ENCODE results near the gene SRMS. TPM values are rescaled to one million over a fixed set of nuclear protein-coding genes. Genes with fewer than 3 reads are reported as not detected.

Gene SRMS
- total and polyA plus RNA-seq, 11 donors, result not detected

DNA sequence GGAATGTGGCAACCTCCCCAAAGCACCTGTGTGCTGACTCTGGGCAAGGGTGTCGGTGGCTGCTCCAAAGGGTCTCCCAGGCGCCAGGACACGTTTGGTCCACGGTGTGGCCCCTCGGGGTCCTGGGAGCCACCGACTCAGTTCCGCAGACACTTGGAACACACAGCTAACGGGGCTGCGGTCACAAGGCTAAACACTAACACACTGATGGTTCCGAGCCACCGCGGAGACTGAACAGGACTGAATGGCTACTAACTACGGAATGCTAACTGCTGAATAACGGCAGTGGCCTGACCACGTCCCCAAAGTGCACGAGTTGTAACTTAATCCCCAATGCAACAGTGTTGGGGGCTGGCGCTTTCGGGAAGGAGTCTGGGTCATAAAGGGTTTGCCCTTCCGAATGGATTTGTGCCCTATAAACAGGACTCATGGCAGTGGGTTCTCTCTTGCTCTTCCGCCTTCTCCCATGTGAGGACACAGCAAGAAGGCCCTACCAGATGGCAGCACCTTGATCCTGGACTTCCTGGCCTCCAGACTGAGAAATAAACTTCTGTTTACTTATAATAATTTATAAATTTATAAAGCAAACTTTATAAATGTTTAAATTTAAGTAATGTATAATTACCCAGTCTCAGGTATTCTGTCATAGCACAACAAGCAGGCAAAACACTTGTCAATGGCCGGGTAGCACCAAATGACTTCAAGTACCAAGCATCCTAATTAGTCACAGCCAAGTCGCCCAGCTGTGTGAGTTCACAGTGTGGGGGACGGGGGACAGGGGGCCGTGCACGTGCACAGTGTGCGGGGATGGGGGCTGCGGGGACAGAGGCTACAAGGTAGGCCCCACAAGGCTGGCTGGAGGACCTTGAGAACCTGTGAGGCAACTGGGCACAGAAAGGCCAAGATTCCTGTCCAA, 46.4 kb downstream of the SRMS start:
- intact Hi-C loops (cut with DNase I), result no loop called here
- H3K27ac ChIP-seq, result peak overlapping the region; percentile 30 to 100 (median 92)
- H3K27me3 ChIP-seq, result peaks cover 0 to 41% (median 18%) of the 10 kb centered on the region in 9 donors

GRCh38 chr20:63500151-63500901, 47.2 kb downstream of the SRMS start:
- DNase-seq (peak; percentile 59 to 77 (median 63)), ATAC-seq (peak; percentile 16 to 60 (median 39))
- peak; percentile 15 to 39 for TF ChIP-seq POLR2A (IDR thresholded peaks at IDR 0.05)
- TF ChIP-seq, protein P1, sequence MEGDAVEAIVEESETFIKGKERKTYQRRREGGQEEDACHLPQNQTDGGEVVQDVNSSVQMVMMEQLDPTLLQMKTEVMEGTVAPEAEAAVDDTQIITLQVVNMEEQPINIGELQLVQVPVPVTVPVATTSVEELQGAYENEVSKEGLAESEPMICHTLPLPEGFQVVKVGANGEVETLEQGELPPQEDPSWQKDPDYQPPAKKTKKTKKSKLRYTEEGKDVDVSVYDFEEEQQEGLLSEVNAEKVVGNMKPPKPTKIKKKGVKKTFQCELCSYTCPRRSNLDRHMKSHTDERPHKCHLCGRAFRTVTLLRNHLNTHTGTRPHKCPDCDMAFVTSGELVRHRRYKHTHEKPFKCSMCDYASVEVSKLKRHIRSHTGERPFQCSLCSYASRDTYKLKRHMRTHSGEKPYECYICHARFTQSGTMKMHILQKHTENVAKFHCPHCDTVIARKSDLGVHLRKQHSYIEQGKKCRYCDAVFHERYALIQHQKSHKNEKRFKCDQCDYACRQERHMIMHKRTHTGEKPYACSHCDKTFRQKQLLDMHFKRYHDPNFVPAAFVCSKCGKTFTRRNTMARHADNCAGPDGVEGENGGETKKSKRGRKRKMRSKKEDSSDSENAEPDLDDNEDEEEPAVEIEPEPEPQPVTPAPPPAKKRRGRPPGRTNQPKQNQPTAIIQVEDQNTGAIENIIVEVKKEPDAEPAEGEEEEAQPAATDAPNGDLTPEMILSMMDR (IDR thresholded peaks at IDR 0.05), result no peak
- Histone ChIP-seq H3K4me3 (peak overlapping the region in 2 of 12 donors; percentile 0 to 26), H3K27me3 (peaks cover 0 to 41% (median 18%) of the 10 kb centered on the region in 9 donors), H3K27ac (peak overlapping the region; percentile 31 to 100 (median 92)), H3K9me3 (peaks cover 0 to 14% (median under 1%) of the 10 kb centered on the region in 12 donors), H3K36me3 (peaks cover 0 to 7% (median 0%) of the 10 kb centered on the region in 9 donors), H3K4me1 (peaks cover 2 to 63% (median 28%) of the 10 kb centered on the region in 12 donors)
- WGBS, 4 donors, result 44 to 47% (median 45%) methylated on average over 8 to 24 of the region's 24 CpGs
- intact Hi-C loops (cut with DNase I), result no loop called here

More for the DNA sequence above, 46.4 kb downstream of the SRMS start:
- no peak overlapping the region for H3K4me3 ChIP-seq
- no peak for ATAC-seq
- no peak for TF ChIP-seq POLR2A (IDR thresholded peaks at IDR 0.05)
- TF ChIP-seq, protein P1 (IDR thresholded peaks at IDR 0.05), result no peak
- H3K36me3 ChIP-seq, result no peaks in the 10 kb centered on the region
- DNase-seq, result peak in 4 of 5 donors; percentile 14 to 51 (median 24)
- peaks cover 2 to 55% (median 20%) of the 10 kb centered on the region in 12 donors for H3K4me1 ChIP-seq
- peaks cover 0 to 19% (median 3%) of the 10 kb centered on the region in 12 donors for H3K9me3 ChIP-seq
- 59 to 68% (median 67%) methylated on average over 24 to 27 of the region's 27 CpGs for whole genome bisulfite sequencing, 4 donors

- 3 to 7% (median 5%) methylated on average over 13 to 48 of the region's 48 CpGs for WGBS, 4 donors
- ATAC-seq, result no peak
- no peak for TF ChIP-seq POLR2A (IDR thresholded peaks at IDR 0.05)
- TF ChIP-seq, protein P1 (IDR thresholded peaks at IDR 0.05), result no peak
- Histone ChIP-seq H3K36me3 (peaks cover 0 to 15% (median 0%) of the 10 kb centered on the region in 9 donors), H3K9me3 (peaks cover 0 to 5% (median 0%) of the 10 kb centered on the region in 12 donors), H3K4me1 (peaks cover 2 to 68% (median 31%) of the 10 kb centered on the region in 12 donors), H3K27ac (peak overlapping the region; percentile 31 to 100 (median 92)), H3K4me3 (peak overlapping the region in 11 of 12 donors; percentile 47 to 92 (median 64)), H3K27me3 (peaks cover 0 to 41% (median 18%) of the 10 kb centered on the region in 9 donors)
- peak in 4 of 5 donors; percentile 21 to 63 (median 32) for DNase-seq
- intact Hi-C loops (cut with DNase I), result loop anchor here in 1 of 10 donors (5.0 kb wide), 1 partner anchor 473 kb away; no protein-coding TSS in a partner anchor
Observed at GRCh38 chr20:63499338-63499969, 48.1 kb downstream of the SRMS start.

Measured in heart left ventricle (tissue), 16 donors.